ENCODE data around the gene TLN1. TPM values are rescaled to one million over a fixed set of nuclear protein-coding genes. Genes with fewer than 3 reads are reported as not detected.

TLN1 gene
- total and polyA plus RNA-seq, 2 of the 8 experiments (the other 6 are each of a cell fraction or from before 2014, with no cell fraction given) = 28.1 to 90.1 TPM

DNA sequence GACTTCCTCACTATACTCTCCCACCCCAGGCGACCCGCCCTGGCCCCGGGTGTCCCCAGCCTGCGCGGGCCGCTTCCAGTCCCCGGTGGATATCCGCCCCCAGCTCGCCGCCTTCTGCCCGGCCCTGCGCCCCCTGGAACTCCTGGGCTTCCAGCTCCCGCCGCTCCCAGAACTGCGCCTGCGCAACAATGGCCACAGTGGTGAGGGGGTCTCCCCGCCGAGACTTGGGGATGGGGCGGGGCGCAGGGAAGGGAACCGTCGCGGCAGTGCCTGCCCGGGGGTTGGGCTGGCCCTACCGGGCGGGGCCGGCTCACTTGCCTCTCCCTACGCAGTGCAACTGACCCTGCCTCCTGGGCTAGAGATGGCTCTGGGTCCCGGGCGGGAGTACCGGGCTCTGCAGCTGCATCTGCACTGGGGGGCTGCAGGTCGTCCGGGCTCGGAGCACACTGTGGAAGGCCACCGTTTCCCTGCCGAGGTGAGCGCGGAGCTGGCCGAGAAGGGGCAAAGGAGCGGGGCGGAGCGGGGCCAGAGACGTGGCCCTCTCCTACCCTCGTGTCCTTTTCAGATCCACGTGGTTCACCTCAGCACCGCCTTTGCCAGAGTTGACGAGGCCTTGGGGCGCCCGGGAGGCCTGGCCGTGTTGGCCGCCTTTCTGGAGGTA is 56.1 kb downstream of the TLN1 start:
- 0 out of 2 replicates have a peak overlapping the region, but pooled peaks have one; percentile 15 for H2BK5ac ChIP-seq (ENCODE audit: low read depth, low read length)
- H3K79me1 ChIP-seq (ENCODE audit: low read depth, low read length) = no peaks in the 10 kb centered on the region
- H2BK12ac ChIP-seq (ENCODE audit: low read depth, low read length) = peak overlapping the region; percentile 75
- H3K23me2 ChIP-seq (ENCODE audit: low read depth, low read length) = peaks cover 2% of the 10 kb centered on the region; the same call in 1 of the 2 replicates
- peak overlapping the region; percentile 31 for H4K91ac ChIP-seq (replicated peaks; ENCODE audit: insufficient read length, low read length)
- peaks cover 0 to 15% (median 3%) of the 10 kb centered on the region in 4 experiments; a peak in 5 of 7 replicates for H3K4me1 ChIP-seq (replicated peaks in 1 of 4; ENCODE audit: control insufficient read depth in 3 of 4, insufficient read depth in 4 of 4, low read length in 3 of 4)
- peak in 1 of 2 experiments; percentile 98 for DNase-seq (ENCODE audit: low read depth in 1 of 2, low spot score in 2 of 2)
- peak overlapping the region; percentile 74 for H4K8ac ChIP-seq (ENCODE audit: extremely low read depth, insufficient read depth, low read length)
- H3K14ac ChIP-seq (ENCODE audit: insufficient read length) = no peak overlapping the region
- ChIA-PET POLR2A (ENCODE audit: partially characterized antibody) (interaction anchor here (0.6 to 7.6 kb wide), 13 partner anchors 8 to 64 kb away, joined by 3 to 63 read pairs (median 6); partner anchors contain the start of genes ARHGEF39, CCDC107, CREB3 and RMRP), CTCF (ENCODE audit: partially characterized antibody) (interaction anchor here (0.7 to 6.3 kb wide), 13 partner anchors 8 to 72 kb away, joined by 3 to 77 read pairs (median 5); partner anchors contain the start of genes ARHGEF39, CCDC107 and RMRP)
- no peak overlapping the region for H3K56ac ChIP-seq (replicated peaks; ENCODE audit: insufficient read length, low read depth, low read length)
- FAIRE-seq = no peak
- H3K4me2 ChIP-seq (ENCODE audit: insufficient read depth in 1 of 2, low read depth in 2 of 2, low read length in 2 of 2) = peak overlapping the region; percentile 88 to 91
- no peaks in the 10 kb centered on the region for H4K20me1 ChIP-seq (replicated peaks in 1 of 2; ENCODE audit: control insufficient read depth in 1 of 2, insufficient read depth in 2 of 2, low read length in 2 of 2)
- no peak overlapping the region for H3K4ac ChIP-seq (replicated peaks; ENCODE audit: insufficient read length, low read depth, low read length)
- no peaks in the 10 kb centered on the region for H3K79me2 ChIP-seq (ENCODE audit: control insufficient read depth in 1 of 2, insufficient read depth in 2 of 2, low read length in 2 of 2)
- WGBS, 2 experiments (ENCODE audit: extremely low coverage in 1 of 2, insufficient coverage in 1 of 2, insufficient read length in 1 of 2, insufficient replicate concordance in 2 of 2, low coverage in 1 of 2, low lambda C conversion rate in 2 of 2, missing lambda C conversion rate in 1 of 2) = 9% methylated on average over 28 of the region's 51 CpGs; no CpG with 5 or more reads in 1 of the 2 experiments
- H3K9me3 ChIP-seq (ENCODE audit: insufficient read depth in 2 of 2, low read depth in 1 of 2, low read length in 1 of 2) = no peaks in the 10 kb centered on the region
- peak overlapping the region; percentile 55 to 69 (median 60) for H3K4me3 ChIP-seq (ENCODE audit: extremely low read depth in 1 of 4, insufficient read depth in 2 of 4, low read depth in 3 of 4, low read length in 4 of 4)
- peaks cover 0 to 3% (median 3%) of the 10 kb centered on the region in 4 experiments; a peak in 4 of 7 replicates for H3K27me3 ChIP-seq (replicated peaks in 1 of 4; ENCODE audit: control insufficient read depth in 3 of 4, extremely low read depth in 1 of 4, insufficient read depth in 3 of 4, low read length in 3 of 4)
- peak overlapping the region in 3 of 4 experiments; percentile 48 to 65 (median 54); a peak in 6 of 7 replicates for H3K9ac ChIP-seq (replicated peaks in 1 of 4; ENCODE audit: extremely low read depth in 1 of 4, low read depth in 3 of 4, low read length in 3 of 4)
- no peak overlapping the region for H2AK5ac ChIP-seq (ENCODE audit: low read depth, low read length)
- H3K36me3 ChIP-seq (ENCODE audit: control insufficient read depth in 2 of 4, insufficient read depth in 4 of 4, low read length in 3 of 4) = no peaks in the 10 kb centered on the region
- peak overlapping the region; percentile 91 for H3K18ac ChIP-seq (ENCODE audit: extremely low read depth, low read length)
- no peak overlapping the region for H3K27ac ChIP-seq (ENCODE audit: low read depth, low read length)
- peak overlapping the region; percentile 82; the same call in 1 of the 2 replicates for H2AFZ ChIP-seq (ENCODE audit: low read length)
- no peak overlapping the region for H2BK120ac ChIP-seq (replicated peaks; ENCODE audit: low read depth, low read length)
- H3K23ac ChIP-seq (ENCODE audit: insufficient read length) = no peak overlapping the region
- no peak overlapping the region for H2BK20ac ChIP-seq (ENCODE audit: low read length)
- H2BK15ac ChIP-seq (ENCODE audit: low read length) = 0 out of 2 replicates have a peak overlapping the region, but pooled peaks have one; percentile 6
- peak overlapping the region; percentile 46 for H4K5ac ChIP-seq (ENCODE audit: insufficient read length, low read depth, low read length)
- peak; percentile 54 for TF ChIP-seq NRF1 (IDR thresholded peaks at IDR 0.05; ENCODE audit: low read depth, low read length)
- no peak for TF ChIP-seq HDAC6 (IDR thresholded peaks at IDR 0.05; ENCODE audit: low read depth, low read length)
- TF ChIP-seq MAFK (IDR thresholded peaks at IDR 0.05; ENCODE audit: low read depth, low read length) = no peak
- TF ChIP-seq SP4 (IDR thresholded peaks at IDR 0.05; ENCODE audit: low read length) = no peak
- no peak for TF ChIP-seq KDM5A (IDR thresholded peaks at IDR 0.05; ENCODE audit: low read length)
- no peak for TF ChIP-seq USF2 (IDR thresholded peaks at IDR 0.05; ENCODE audit: low read length)
- TF ChIP-seq EP300 (IDR thresholded peaks at IDR 0.05; ENCODE audit: borderline replicate concordance in 1 of 2, low read depth in 2 of 2, low read length in 2 of 2) = no peak
- no peak for TF ChIP-seq SAP30 (IDR thresholded peaks at IDR 0.05; ENCODE audit: insufficient read depth, insufficient replicate concordance, low read length)
- no peak for TF ChIP-seq BRCA1 (IDR thresholded peaks at IDR 0.05; ENCODE audit: low read depth, low read length)
- no peak for TF ChIP-seq KDM4A (IDR thresholded peaks at IDR 0.05; ENCODE audit: low read depth, low read length, severe bottlenecking)
- TF ChIP-seq SP1 (IDR thresholded peaks at IDR 0.05; ENCODE audit: low read depth, low read length) = no peak
